HepG2 (cell line): Measurements from ENCODE around the gene TECPR1. TPM values are rescaled to one million over a fixed set of nuclear protein-coding genes. Genes with fewer than 3 reads are reported as not detected.

Source experiments
- AHDC1 ChIP-seq: sonication (generic); formaldehyde crosslinking; IDR thresholded peaks from 2 replicates; pipeline ENCODE4 v1.5.1; 2020; ENCODE audit warnings: mild to moderate bottlenecking, missing genetic modification reagents, borderline replicate concordance
- GMEB2 ChIP-seq: IDR thresholded peaks from 2 replicates; pipeline ENCODE4 v1.6.1; 2016; ENCODE audit warnings: missing biosample characterization, missing genetic modification reagents, low read depth
- HNF1A ChIP-seq, 2 experiments: sonication (generic) in 1 of 2; formaldehyde crosslinking in 1 of 2; IDR thresholded peaks; 2 replicates each; pipeline versions ENCODE4 v1.4.0 to v1.6.1; 2016 to 2020; ENCODE audit warnings: borderline replicate concordance in 1 of 2, low read depth in 1 of 2, mild to moderate bottlenecking in 1 of 2, missing genetic modification reagents in 1 of 2
- MAFK ChIP-seq, 2 experiments: IDR thresholded peaks in 1 of 2; conservative IDR thresholded peaks in 1 of 2; 2 replicates each; pipeline ENCODE4 v1.6.1; 2011; ENCODE audit warnings: improper control_type of control experiment in 2 of 2, low read length in 2 of 2
- MXD4 ChIP-seq: IDR thresholded peaks from 2 replicates; pipeline ENCODE4 v1.6.1; 2016; ENCODE audit warnings: mild to moderate bottlenecking, missing biosample characterization, missing genetic modification reagents
- NR2F1 ChIP-seq, 2 experiments: fragments of 450-650 bp in 1 of 2; formaldehyde crosslinking in 1 of 2; IDR thresholded peaks; 2 replicates each; pipeline versions ENCODE4 v1.5.0 to v1.6.1; 2016 to 2020; ENCODE audit warnings: mild to moderate bottlenecking in 1 of 2, missing compliant biosample characterization in 1 of 2, missing genetic modification reagents in 1 of 2, moderate library complexity in 1 of 2
- POLR2A ChIP-seq, 2 experiments: IDR thresholded peaks; 2 replicates each; pipeline ENCODE4 v1.6.1; 2011; ENCODE audit warnings: low read depth in 2 of 2, low read length in 2 of 2, mild to moderate bottlenecking in 1 of 2, moderate library complexity in 1 of 2; ENCODE audit not compliant: insufficient read depth in 1 of 2
- RAD51 ChIP-seq: fragments of 450-650 bp; IDR thresholded peaks from 2 replicates; pipeline ENCODE4 v1.6.1; 2016; ENCODE audit warnings: borderline replicate concordance
- TBP ChIP-seq: sonication (generic); formaldehyde crosslinking; IDR thresholded peaks from 2 replicates; pipeline ENCODE4 v1.5.0; 2020; ENCODE audit warnings: missing genetic modification reagents
- YY1 ChIP-seq: IDR thresholded peaks from 2 replicates; pipeline ENCODE4 v1.6.1; 2011; ENCODE audit warnings: low read length, low read depth, moderate library complexity, mild to moderate bottlenecking; ENCODE audit not compliant: insufficient read depth, insufficient replicate concordance
- ZFX ChIP-seq: sonication (generic); formaldehyde crosslinking; IDR thresholded peaks from 2 replicates; pipeline ENCODE4 v1.4.0; 2020; ENCODE audit warnings: mild to moderate bottlenecking, low read depth, missing genetic modification reagents, moderate library complexity
- ZNF143 ChIP-seq: sonication (generic); formaldehyde crosslinking; IDR thresholded peaks from 2 replicates; pipeline ENCODE4 v1.4.0; 2020; ENCODE audit warnings: missing genetic modification reagents
- ZNF567 ChIP-seq: sonication (generic); formaldehyde crosslinking; IDR thresholded peaks from 2 replicates; pipeline ENCODE4 v1.8.1; 2023; ENCODE audit warnings: mild to moderate bottlenecking, missing genetic modification reagents, borderline replicate concordance
- ZNF691 ChIP-seq: sonication (generic); formaldehyde crosslinking; IDR thresholded peaks from 2 replicates; pipeline ENCODE4 v1.4.0; 2020; ENCODE audit warnings: missing genetic modification reagents, low read depth, mild to moderate bottlenecking, borderline replicate concordance
- ZNF879 ChIP-seq: sonication (generic); formaldehyde crosslinking; IDR thresholded peaks from 2 replicates; pipeline ENCODE4 v1.8.1; 2023; ENCODE audit warnings: missing genetic modification reagents
- polyA plus RNA-seq, 8 experiments: library from polyadenylated mRNA; depleted of rRNA in 3 of 8; stranded (reverse) in 7 of 8; unstranded in 1 of 8; fragments of >200 nt; fragmentation: Illumina TruSeq in 4 of 8; extraction: Trizol in 4 of 8; gene quantifications; 2 replicates each; pipeline versions ENCODE4 v1.2.1 to v1.2.3, GENCODE V29; 2011 to 2016; ENCODE audit warnings: low read depth in 4 of 8, missing spikeins in 1 of 8, mixed read lengths in 1 of 8; ENCODE audit not compliant: insufficient read depth in 1 of 8
- total RNA-seq, 5 experiments: library from RNA; depleted of rRNA; stranded (reverse); fragments of >200 nt; fragmentation: Illumina TruSeq; extraction: Trizol; gene quantifications; 2 replicates each; pipeline ENCODE4 v1.2.3, GENCODE V29; 2016; ENCODE audit warnings: low read depth in 1 of 5

The TECPR1 gene
- total and polyA plus RNA-seq, 2 of the 13 experiments (the other 11 are each of a cell fraction or from before 2014, with no cell fraction given): 2.3 to 6.3 TPM

GRCh38 chr7:98211676-98212531 lies 40.1 kb downstream of the TECPR1 start (continued):
- TF ChIP-seq HNF1A (IDR thresholded peaks at IDR 0.05; ENCODE audit: low read depth) (no peak), HNF1A (CRISPR knock-in tag; IDR thresholded peaks at IDR 0.05; ENCODE audit: borderline replicate concordance) (0 out of 2 replicates have a peak, but pooled peaks have one; percentile 15), ZFX (CRISPR knock-in tag) (0 out of 2 replicates have a peak, but pooled peaks have one; percentile 25), GMEB2 (CRISPR knock-in tag) (no peak), ZNF143 (CRISPR knock-in tag) (no peak), RAD51 (no peak), ZNF567 (CRISPR knock-in tag) (no peak), ZNF691 (peak; percentile 60; the same call in 1 of the 2 replicates), NR2F1 (CRISPR knock-in tag; IDR thresholded peaks at IDR 0.05) (peak; percentile 89 to 91), MXD4 (CRISPR knock-in tag) (peak; percentile 73; the same call in 1 of the 2 replicates), AHDC1 (CRISPR knock-in tag) (peak; percentile 79), TBP (CRISPR knock-in tag) (no peak), MAFK (conservative IDR thresholded peaks at IDR 0.05 in 1 of 2, IDR thresholded peaks at IDR 0.05 in 1 of 2; ENCODE audit: low read length in 2 of 2) (no peak), YY1 (no peak), ZNF879 (no peak), POLR2A (IDR thresholded peaks at IDR 0.05; ENCODE audit: insufficient read depth in 1 of 2, low read depth in 2 of 2, low read length in 2 of 2) (no peak)
